HepG2 (cell line): ENCODE data around the gene LYRM1. TPM values are rescaled to one million over a fixed set of nuclear protein-coding genes. Genes with fewer than 3 reads are reported as not detected.

Experiments used
- ATAC-seq: fragments of 200-7000 bp; cut with Tn5 transposase; 3 replicates; pipeline ENCODE4 v1.9.1; 2020; ENCODE audit warnings: mild to moderate bottlenecking, moderate library complexity
- BruUV-seq: library from RNA; stranded (reverse); fragments of 400-500 nt; replicated peaks from 2 replicates; lab custom pipeline; 2021; lab: Mats Ljungman, UMichigan
- CTCF ChIA-PET: fragments of 300-600 bp; formaldehyde crosslinking; extraction: SDS; loops from one replicate; lab custom pipeline; 2021; ENCODE audit warnings: low total read pairs, inconsistent platforms, low intra/inter-chr PET ratio; lab: Yijun Ruan, JAX
- POLR2A ChIA-PET: fragments of 350-600 bp; sonication (Branson Sonifier 250); formaldehyde crosslinking; loops from one replicate; lab custom pipeline; 2020; ENCODE audit warnings: antibody characterized with exemption, inconsistent platforms; lab: Yijun Ruan, JAX
- DNase-seq: peaks from one replicate; pipeline ENCODE4 v3.0.0-alpha.2; 2015; ENCODE audit warnings: low spot score
- FAIRE-seq: peaks from 3 replicates; lab custom pipeline; 2011; peaks lifted over from hg19 to GRCh38; lab: Jason Lieb, UNC
- H2AFZ ChIP-seq: one replicate; pipeline ENCODE4 v1.6.1; 2011; ENCODE audit warnings: low read length, inconsistent platforms
- H3K27ac ChIP-seq: fragments of 300-600 bp; 3 replicates; pipeline ENCODE4 v1.8.0; 2011; ENCODE audit warnings: mixed run types, mild to moderate bottlenecking, mixed read lengths, low read length, inconsistent platforms; ENCODE audit not compliant: insufficient read depth; ENCODE audit errors: extremely low read length
- H3K27me3 ChIP-seq, 2 experiments: fragments of 200-600 bp in 1 of 2; 2 replicates in 1 of 2; 3 replicates in 1 of 2; pipeline versions ENCODE4 v1.6.0 to v1.8.0; 2011; ENCODE audit warnings: low read length in 2 of 2, mild to moderate bottlenecking in 2 of 2, moderate library complexity in 2 of 2, inconsistent platforms in 1 of 2; ENCODE audit not compliant: insufficient read depth in 2 of 2, control insufficient read depth in 1 of 2
- H3K36me3 ChIP-seq, 2 experiments: fragments of 200-600 bp in 1 of 2; replicated peaks in 1 of 2; 2 replicates in 1 of 2; 3 replicates in 1 of 2; pipeline versions ENCODE4 v1.5.1 to v1.8.0; 2011; ENCODE audit warnings: low read length in 2 of 2, inconsistent platforms in 1 of 2; ENCODE audit not compliant: insufficient read depth in 2 of 2, control insufficient read depth in 1 of 2
- H3K4me1 ChIP-seq: 2 replicates; pipeline ENCODE4 v1.5.1; 2012; ENCODE audit warnings: low read length, inconsistent platforms; ENCODE audit not compliant: insufficient read depth
- H3K4me2 ChIP-seq: 2 replicates; pipeline ENCODE4 v1.6.0; 2011; ENCODE audit warnings: low read depth, low read length, inconsistent platforms
- H3K4me3 ChIP-seq, 3 experiments: fragments of 200-600 bp in 1 of 3; sonication (generic), shearing (Covaris generic) in 1 of 3; replicated peaks in 1 of 3; 2 replicates each; pipeline ENCODE4 v1.5.1; 2011 to 2016; ENCODE audit warnings: low read length in 3 of 3, inconsistent platforms in 2 of 3, low read depth in 2 of 3, mild to moderate bottlenecking in 2 of 3, control low read depth in 1 of 3, mixed read lengths in 1 of 3; ENCODE audit not compliant: insufficient read depth in 1 of 3
- H3K79me2 ChIP-seq: one replicate; pipeline ENCODE4 v1.6.1; 2011; ENCODE audit warnings: low read length, inconsistent platforms; ENCODE audit not compliant: insufficient read depth
- H3K9ac ChIP-seq: 2 replicates; pipeline ENCODE4 v1.6.0; 2011; ENCODE audit warnings: mild to moderate bottlenecking, low read depth, low read length, inconsistent platforms; ENCODE audit not compliant: insufficient read depth
- H3K9me3 ChIP-seq: 2 replicates; pipeline ENCODE4 v1.5.1; 2012; ENCODE audit warnings: mild to moderate bottlenecking, low read length
- H4K20me1 ChIP-seq: 2 replicates; pipeline ENCODE4 v1.6.0; 2011; ENCODE audit warnings: inconsistent platforms, mild to moderate bottlenecking, low read length, moderate library complexity; ENCODE audit not compliant: insufficient read depth
- DPF2 ChIP-seq: sonication (generic); formaldehyde crosslinking; IDR thresholded peaks from 2 replicates; pipeline ENCODE4 v1.4.0; 2020; ENCODE audit warnings: mild to moderate bottlenecking, low read depth, missing genetic modification reagents, borderline replicate concordance
- NCOR1 ChIP-seq: fragments of 200-600 bp; sonication (generic); IDR thresholded peaks from 2 replicates; pipeline ENCODE4 v1.7.0; 2017; ENCODE audit warnings: antibody characterized with exemption, low read length, borderline replicate concordance
- NFRKB ChIP-seq: fragments of 450-650 bp; IDR thresholded peaks from 2 replicates; pipeline ENCODE4 v1.6.1; 2017
- PTBP1 ChIP-seq: fragments of 200-400 bp; formaldehyde crosslinking; IDR thresholded peaks from 2 replicates; pipeline ENCODE4 v1.6.1; 2018; ENCODE audit warnings: low read length, low read depth; ENCODE audit not compliant: poor library complexity, severe bottlenecking
- RNF2 ChIP-seq: fragments of 450-650 bp; conservative IDR thresholded peaks from 2 replicates; pipeline ENCODE4 v1.6.1; 2016; ENCODE audit warnings: low read depth
- SNAPC2 ChIP-seq: sonication (generic); formaldehyde crosslinking; IDR thresholded peaks from 2 replicates; pipeline ENCODE4 v1.8.1; 2022; ENCODE audit warnings: mild to moderate bottlenecking, missing genetic modification reagents
- TBX3 ChIP-seq: fragments of 450-650 bp; IDR thresholded peaks from 2 replicates; pipeline ENCODE4 v1.6.1; 2017; ENCODE audit warnings: antibody characterized with exemption, mild to moderate bottlenecking, inconsistent platforms, borderline replicate concordance
- ZFAT ChIP-seq: sonication (generic); formaldehyde crosslinking; conservative IDR thresholded peaks from 2 replicates; pipeline ENCODE4 v1.8.1; 2023; ENCODE audit warnings: missing genetic modification reagents, inconsistent platforms
- ZNF432 ChIP-seq: sonication (generic); formaldehyde crosslinking; IDR thresholded peaks from 2 replicates; pipeline ENCODE4 v1.5.0; 2020; ENCODE audit warnings: missing genetic modification reagents, mild to moderate bottlenecking, borderline replicate concordance
- ZNF484 ChIP-seq: sonication (generic); formaldehyde crosslinking; IDR thresholded peaks from 2 replicates; pipeline ENCODE4 v1.5.1; 2020; ENCODE audit warnings: mild to moderate bottlenecking, low read depth, missing genetic modification reagents, borderline replicate concordance
- ZNF572 ChIP-seq: sonication (generic); formaldehyde crosslinking; IDR thresholded peaks from 2 replicates; pipeline ENCODE4 v1.5.1; 2020; ENCODE audit warnings: mild to moderate bottlenecking, missing genetic modification reagents
- ZNF598 ChIP-seq: sonication (generic); formaldehyde crosslinking; IDR thresholded peaks from 2 replicates; pipeline ENCODE4 v1.5.1; 2020; ENCODE audit warnings: mild to moderate bottlenecking, missing genetic modification reagents, borderline replicate concordance
- ZNF850 ChIP-seq: sonication (generic); formaldehyde crosslinking; conservative IDR thresholded peaks from 2 replicates; pipeline ENCODE4 v1.9.0; 2021; ENCODE audit warnings: mild to moderate bottlenecking, missing genetic modification reagents
- ZNF878 ChIP-seq: sonication (generic); formaldehyde crosslinking; IDR thresholded peaks from 2 replicates; pipeline ENCODE4 v1.8.1; 2023; ENCODE audit warnings: mild to moderate bottlenecking, missing genetic modification reagents, moderate library complexity
- ZSCAN12 ChIP-seq: sonication (generic); formaldehyde crosslinking; IDR thresholded peaks from 2 replicates; pipeline ENCODE4 v1.9.0; 2021; ENCODE audit warnings: mild to moderate bottlenecking, missing genetic modification reagents
- WGBS: methylation state at CpG from one replicate; pipeline ENCODE4 v1.1.6; 2017; ENCODE audit warnings: low lambda C conversion rate; 5-methylcytosine and 5-hydroxymethylcytosine counted together
- in situ Hi-C: cut with HindIII; loops from 2 replicates; pipeline ENCODE4 v1.10.0; 2017; ENCODE audit warnings: low pct_unique_long_range_greater_than_20kb; ENCODE audit not compliant: extremely low pct_ligation_motif_present
- intact Hi-C: fragments of 100-400 bp; cut with micrococcal nuclease; formaldehyde crosslinking; loops from one replicate; pipeline ENCODE4 v1.10.0; 2022; ENCODE audit not compliant: unreplicated experiment
- polyA plus RNA-seq, 8 experiments: library from polyadenylated mRNA; depleted of rRNA in 3 of 8; stranded (reverse) in 7 of 8; unstranded in 1 of 8; fragments of >200 nt; fragmentation: Illumina TruSeq in 4 of 8; extraction: Trizol in 4 of 8; gene quantifications; 2 replicates each; pipeline versions ENCODE4 v1.2.1 to v1.2.3, GENCODE V29; 2011 to 2016; ENCODE audit warnings: low read depth in 4 of 8, missing spikeins in 1 of 8, mixed read lengths in 1 of 8; ENCODE audit not compliant: insufficient read depth in 1 of 8
- total RNA-seq, 5 experiments: library from RNA; depleted of rRNA; stranded (reverse); fragments of >200 nt; fragmentation: Illumina TruSeq; extraction: Trizol; gene quantifications; 2 replicates each; pipeline ENCODE4 v1.2.3, GENCODE V29; 2016; ENCODE audit warnings: low read depth in 1 of 5
- TF ChIP-seq, protein P1 (sequence below): sonication (generic); formaldehyde crosslinking; IDR thresholded peaks from 2 replicates; pipeline ENCODE4 v1.8.0; 2022; ENCODE audit warnings: low read depth, missing genetic modification reagents
- TF ChIP-seq, protein P2 (sequence below): sonication (generic); formaldehyde crosslinking; IDR thresholded peaks from 2 replicates; pipeline ENCODE4 v1.9.0; 2021; ENCODE audit warnings: missing genetic modification reagents, borderline replicate concordance

Gene LYRM1
- total and polyA plus RNA-seq, 2 of the 13 experiments (the other 11 are each of a cell fraction or from before 2014, with no cell fraction given), result 59.2 to 82.6 TPM

DNA sequence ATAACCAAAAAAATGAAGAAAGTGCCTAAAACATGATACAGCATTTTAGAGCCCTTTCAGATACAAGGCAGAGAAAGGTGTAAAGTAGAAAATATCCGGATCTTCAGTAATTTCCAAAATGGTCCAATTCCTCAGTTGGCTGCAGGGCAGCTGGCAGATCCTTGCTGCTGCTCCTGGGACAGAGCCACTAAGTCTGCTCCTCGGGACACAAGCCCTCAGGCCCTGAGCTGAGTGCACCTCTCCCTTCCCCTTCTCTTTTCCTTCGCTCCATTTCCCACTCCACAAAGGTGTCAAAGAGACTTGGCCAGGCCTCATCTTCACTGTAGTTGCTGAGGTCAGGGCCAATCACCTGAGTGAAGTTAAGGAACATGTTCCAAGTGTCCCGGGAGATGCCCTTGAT, 40.9 kb upstream of the LYRM1 start:
- Histone ChIP-seq H4K20me1 (no peaks in the 10 kb centered on the region), H3K4me3 (no peak overlapping the region), H3K9me3 (no peaks in the 10 kb centered on the region), H2AFZ (no peak overlapping the region), H3K27ac (no peak overlapping the region), H3K27me3 (no peaks in the 10 kb centered on the region), H3K4me1 (peaks cover 12% of the 10 kb centered on the region), H3K9ac (no peak overlapping the region), H3K36me3 (peaks cover 29 to 46% of the 10 kb centered on the region in 2 experiments), H3K79me2 (peaks cover 12% of the 10 kb centered on the region), H3K4me2 (no peak overlapping the region)
- POLR2A ChIA-PET, result no interaction called here
- BruUV-seq, result no TSS peak
- intact Hi-C loops, result no loop called here
- TF ChIP-seq TBX3 (0 out of 2 replicates have a peak, but pooled peaks have one; percentile 21), ZNF850 (no peak)
- DNase-seq, result no peak
- no peak for FAIRE-seq
- CTCF ChIA-PET, result no interaction called here
- 90% methylated on average over 4 of the region's 4 CpGs for WGBS
- in situ Hi-C loops, result no loop called here
- no peak for ATAC-seq

DNA sequence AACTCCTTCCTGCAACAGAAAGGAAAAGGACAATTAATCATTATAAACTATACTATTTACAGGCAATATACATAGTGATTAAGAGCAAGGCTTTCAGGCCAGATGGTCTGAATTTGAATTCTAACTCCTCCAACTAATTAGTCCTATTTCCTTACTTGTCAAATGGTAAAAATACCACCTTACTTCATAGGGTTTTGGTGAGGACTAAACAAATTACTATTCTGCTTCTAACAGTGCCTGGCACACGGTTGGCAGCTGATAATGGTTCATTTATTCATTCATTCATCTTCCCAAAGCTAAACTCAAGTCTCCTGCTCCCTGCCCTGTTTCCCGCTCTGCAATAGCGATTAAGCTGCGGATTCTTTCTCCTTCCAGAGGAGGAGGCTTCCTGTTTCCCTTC, 40.2 kb upstream of the LYRM1 start:
- no TSS peak for BruUV-seq
- ChIA-PET CTCF (no interaction called here), POLR2A (no interaction called here)
- Histone ChIP-seq H3K27ac (no peak overlapping the region), H3K79me2 (peaks cover 19% of the 10 kb centered on the region), H3K27me3 (no peaks in the 10 kb centered on the region), H3K36me3 (peaks cover 29 to 46% of the 10 kb centered on the region in 2 experiments), H2AFZ (no peak overlapping the region), H3K4me1 (peaks cover 7% of the 10 kb centered on the region), H3K4me3 (no peak overlapping the region), H3K9me3 (no peaks in the 10 kb centered on the region), H4K20me1 (no peaks in the 10 kb centered on the region), H3K9ac (no peak overlapping the region), H3K4me2 (no peak overlapping the region)
- in situ Hi-C loops (no loop called here), intact Hi-C loops (no loop called here)
- 94% methylated on average over 4 of the region's 4 CpGs for WGBS
- ATAC-seq (no peak), FAIRE-seq (no peak), DNase-seq (no peak)
- TF ChIP-seq ZNF878 (no peak), DPF2 (no peak), ZNF484 (CRISPR knock-in tag) (no peak), PTBP1 (no peak), ZFAT (no peak), ZNF598 (CRISPR knock-in tag) (no peak), ZNF572 (CRISPR knock-in tag) (no peak), ZSCAN12 (no peak), ZNF432 (CRISPR knock-in tag) (no peak), NFRKB (no peak), SNAPC2 (CRISPR knock-in tag) (no peak), RNF2 (no peak), NCOR1 (no peak)
- TF ChIP-seq, protein P1, sequence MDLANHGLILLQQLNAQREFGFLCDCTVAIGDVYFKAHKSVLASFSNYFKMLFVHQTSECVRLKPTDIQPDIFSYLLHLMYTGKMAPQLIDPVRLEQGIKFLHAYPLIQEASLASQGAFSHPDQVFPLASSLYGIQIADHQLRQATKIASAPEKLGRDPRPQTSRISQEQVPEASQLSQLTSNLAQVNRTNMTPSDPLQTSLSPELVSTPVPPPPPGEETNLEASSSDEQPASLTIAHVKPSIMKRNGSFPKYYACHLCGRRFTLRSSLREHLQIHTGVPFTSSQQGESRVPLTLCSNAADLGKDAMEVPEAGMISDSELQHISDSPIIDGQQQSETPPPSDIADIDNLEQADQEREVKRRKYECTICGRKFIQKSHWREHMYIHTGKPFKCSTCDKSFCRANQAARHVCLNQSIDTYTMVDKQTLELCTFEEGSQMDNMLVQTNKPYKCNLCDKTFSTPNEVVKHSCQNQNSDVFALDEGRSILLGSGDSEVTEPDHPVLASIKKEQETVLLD, result no peak
- TF ChIP-seq, protein P2, sequence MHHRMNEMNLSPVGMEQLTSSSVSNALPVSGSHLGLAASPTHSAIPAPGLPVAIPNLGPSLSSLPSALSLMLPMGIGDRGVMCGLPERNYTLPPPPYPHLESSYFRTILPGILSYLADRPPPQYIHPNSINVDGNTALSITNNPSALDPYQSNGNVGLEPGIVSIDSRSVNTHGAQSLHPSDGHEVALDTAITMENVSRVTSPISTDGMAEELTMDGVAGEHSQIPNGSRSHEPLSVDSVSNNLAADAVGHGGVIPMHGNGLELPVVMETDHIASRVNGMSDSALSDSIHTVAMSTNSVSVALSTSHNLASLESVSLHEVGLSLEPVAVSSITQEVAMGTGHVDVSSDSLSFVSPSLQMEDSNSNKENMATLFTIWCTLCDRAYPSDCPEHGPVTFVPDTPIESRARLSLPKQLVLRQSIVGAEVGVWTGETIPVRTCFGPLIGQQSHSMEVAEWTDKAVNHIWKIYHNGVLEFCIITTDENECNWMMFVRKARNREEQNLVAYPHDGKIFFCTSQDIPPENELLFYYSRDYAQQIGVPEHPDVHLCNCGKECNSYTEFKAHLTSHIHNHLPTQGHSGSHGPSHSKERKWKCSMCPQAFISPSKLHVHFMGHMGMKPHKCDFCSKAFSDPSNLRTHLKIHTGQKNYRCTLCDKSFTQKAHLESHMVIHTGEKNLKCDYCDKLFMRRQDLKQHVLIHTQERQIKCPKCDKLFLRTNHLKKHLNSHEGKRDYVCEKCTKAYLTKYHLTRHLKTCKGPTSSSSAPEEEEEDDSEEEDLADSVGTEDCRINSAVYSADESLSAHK (CRISPR knock-in tag), result no peak
